Cardiac muscle cell (in vitro differentiated cells and primary cell): ENCODE results near the gene RINT1. TPM values are rescaled to one million over a fixed set of nuclear protein-coding genes. Genes with fewer than 3 reads are reported as not detected.

Source experiments
- polyA plus RNA-seq: library from polyadenylated mRNA; unstranded; fragments of >200 nt; fragmentation: Nextera tagmentation; extraction: Ambion mirVana; gene quantifications from 2 replicates; pipeline ENCODE4 v1.2.1, GENCODE V29; 2016
- total RNA-seq: library from RNA; depleted of rRNA; stranded (reverse); fragments of >200 nt; gene quantifications from 2 replicates; pipeline ENCODE4 v1.2.3, GENCODE V29; 2016

RINT1 gene
- total and polyA plus RNA-seq, 2 experiments from 2014 or later, result 14.1 to 16.5 TPM

Other genes starting within 250 kb of the RINT1 start
- 25.0 and 35.4 TPM in 2 replicates for gene SRPK2, start 143.3 kb upstream of the RINT1 start, total RNA-seq
- 37.1 and 56.1 TPM in 2 replicates for gene SRPK2, start 143.3 kb upstream of the RINT1 start, polyA plus RNA-seq
- gene PUS7, start 9.9 kb upstream of the RINT1 start, total RNA-seq, result 12.0 and 14.7 TPM in 2 replicates
- 13.1 and 14.0 TPM in 2 replicates for gene PUS7, start 9.9 kb upstream of the RINT1 start, polyA plus RNA-seq
- not detected in 2 replicates for gene EFCAB10, start 49.3 kb downstream of the RINT1 start, total RNA-seq
- 0.57 and 1.5 TPM in 2 replicates for gene EFCAB10, start 49.3 kb downstream of the RINT1 start, polyA plus RNA-seq